GM12892 (cell line): ENCODE measurements around the gene GDF3.

Source experiments
- POLR2AphosphoS5 ChIP-seq: IDR thresholded peaks from 2 replicates; pipeline ENCODE4 v1.6.1; 2011; ENCODE audit warnings: low read depth, low read length, control low read depth
- TAF1 ChIP-seq: IDR thresholded peaks from 2 replicates; pipeline ENCODE4 v1.6.1; 2011; ENCODE audit warnings: low read depth, mild to moderate bottlenecking, control low read depth, low read length, borderline replicate concordance

DNA sequence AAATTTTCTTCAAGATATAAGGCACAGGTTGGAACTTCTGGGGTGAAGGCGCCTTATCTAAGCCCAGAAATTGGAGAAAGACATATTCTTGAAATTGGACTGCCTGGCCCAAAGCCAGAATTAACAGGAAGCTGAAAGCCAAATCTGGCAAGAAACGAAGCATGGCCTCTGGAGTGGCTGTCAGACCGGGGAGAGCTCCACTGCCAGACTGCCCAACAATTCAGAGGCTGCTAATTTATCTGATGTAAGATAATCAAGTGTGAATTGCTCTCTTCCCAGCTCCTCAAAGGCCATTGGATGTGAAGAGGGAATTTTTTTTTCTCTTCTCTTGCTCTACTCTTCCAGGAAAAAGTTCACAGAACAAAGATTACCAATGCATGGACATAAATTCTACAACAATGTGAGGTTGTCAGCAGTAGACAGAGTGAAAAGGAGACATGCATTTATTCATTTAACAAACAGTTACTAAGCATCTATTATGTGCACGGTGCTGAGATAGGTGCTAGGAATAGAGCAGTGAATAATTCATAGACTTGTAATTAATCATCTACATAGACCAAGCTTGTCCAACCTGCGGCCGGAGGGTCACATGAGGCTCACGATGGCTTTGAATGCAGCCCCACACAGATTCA lies at the start of gene GDF3:
- TF ChIP-seq POLR2AphosphoS5 (no peak), TAF1 (no peak)
